BJ (cell line): ENCODE results near the gene FAM168A. TPM values are rescaled to one million over a fixed set of nuclear protein-coding genes. Genes with fewer than 3 reads are reported as not detected.
A peak's percentile ranks its signal among the peaks of the same experiment; 100 is the strongest.

Experiments used
- CTCF ChIA-PET: fragments of 350-600 bp; formaldehyde crosslinking; extraction: SDS; loops from one replicate; lab custom pipeline; 2021; ENCODE audit warnings: antibody characterized with exemption, inconsistent platforms; lab: Yijun Ruan, JAX
- POLR2A ChIA-PET: fragments of 300-600 bp; sonication (Branson Sonifier 250); formaldehyde crosslinking; extraction: SDS; loops from one replicate; lab custom pipeline; 2021; ENCODE audit warnings: antibody characterized with exemption; lab: Charles Lee
- DNase-seq: peaks from one replicate; pipeline ENCODE4 v3.0.0-alpha.2; 2011; ENCODE audit warnings: low read depth
- H3K27me3 ChIP-seq: 2 replicates; pipeline ENCODE4 v1.6.0; 2011; ENCODE audit warnings: low read length; ENCODE audit not compliant: control insufficient read depth, insufficient read depth
- H3K36me3 ChIP-seq: 2 replicates; pipeline ENCODE4 v1.5.1; 2011; ENCODE audit warnings: low read length; ENCODE audit not compliant: control insufficient read depth, insufficient read depth
- H3K4me3 ChIP-seq: 2 replicates; pipeline ENCODE4 v1.5.1; 2011; ENCODE audit warnings: low read depth, mild to moderate bottlenecking, control low read depth, low read length
- polyA minus RNA-seq: library from RNA; depleted of rRNA, polyadenylated mRNA; stranded (reverse); fragments of >200 nt; gene quantifications from 2 replicates; pipeline ENCODE4 v1.2.3, GENCODE V29; 2011; rRNA and poly(A)+ RNA removed
- polyA plus RNA-seq: library from polyadenylated mRNA; depleted of rRNA; stranded (reverse); fragments of >200 nt; gene quantifications from 2 replicates; pipeline ENCODE4 v1.2.3, GENCODE V29; 2011; rRNA removed
- TF ChIP-seq, protein P1 (sequence below): IDR thresholded peaks from 2 replicates; pipeline ENCODE4 v1.5.1; 2011; ENCODE audit warnings: low read depth, mild to moderate bottlenecking, control low read depth, inconsistent platforms, low read length, moderate library complexity; ENCODE audit not compliant: insufficient read depth

FAM168A gene, protein sequence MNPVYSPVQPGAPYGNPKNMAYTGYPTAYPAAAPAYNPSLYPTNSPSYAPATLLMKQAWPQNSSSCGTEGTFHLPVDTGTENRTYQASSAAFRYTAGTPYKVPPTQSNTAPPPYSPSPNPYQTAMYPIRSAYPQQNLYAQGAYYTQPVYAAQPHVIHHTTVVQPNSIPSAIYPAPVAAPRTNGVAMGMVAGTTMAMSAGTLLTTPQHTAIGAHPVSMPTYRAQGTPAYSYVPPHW
- polyA plus RNA-seq: 18.0 and 19.1 TPM in 2 replicates
- 37.7 and 40.5 TPM in 2 replicates for polyA minus RNA-seq

DNA sequence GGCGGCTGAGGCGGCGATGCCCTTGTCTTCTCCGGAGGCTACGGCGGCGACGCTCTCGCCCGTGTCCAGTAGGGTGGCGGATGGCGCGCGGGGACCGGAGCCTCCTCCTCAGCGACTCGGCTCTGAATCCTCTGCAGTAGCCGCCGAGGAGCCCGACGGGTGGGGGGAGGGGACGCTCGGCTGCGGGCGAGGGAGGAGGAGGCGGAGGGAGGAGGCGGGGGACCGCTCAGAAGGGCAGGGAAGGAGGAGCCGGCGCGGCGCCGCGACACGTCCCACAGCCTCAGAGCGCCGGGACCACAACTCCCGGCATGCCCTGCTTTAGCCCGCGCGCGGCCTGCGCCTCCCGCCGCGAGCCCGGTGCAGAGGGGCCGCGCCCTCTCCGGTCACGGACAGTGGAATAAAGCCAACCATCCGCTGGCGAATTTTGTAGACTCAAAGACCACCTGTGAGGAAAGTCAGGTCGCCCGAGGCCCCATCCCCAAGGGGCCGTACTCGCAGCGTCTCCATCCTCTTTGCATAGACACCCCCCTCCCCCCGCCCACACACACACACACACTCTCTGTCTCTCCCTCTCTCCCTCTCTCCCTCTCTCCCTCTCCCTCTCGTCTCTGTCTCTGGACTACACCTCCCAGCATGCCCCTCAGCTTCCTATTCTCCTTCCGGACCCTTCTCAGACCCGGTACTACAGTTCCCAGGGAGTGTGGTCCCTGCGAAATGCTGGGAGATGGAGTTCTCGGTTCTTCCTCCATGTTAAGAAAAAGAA lies at the start of gene FAM168A:
Gene FAM168A, minus strand, starts transcription at position 157 of the 763 bp plus-strand sequence. CDS start 129,638 bp downstream, outside the sequence.
- DNase-seq: peak; percentile 85
- Histone ChIP-seq H3K27me3 (no peaks in the 10 kb centered on the region), H3K36me3 (no peaks in the 10 kb centered on the region), H3K4me3 (peak within 1 kb of the TSS; percentile 96)
- ChIA-PET CTCF (interaction anchor here (0.7 to 1.6 kb wide), 6 partner anchors 27 to 247 kb away, joined by 3 to 5 read pairs (median 4); no protein-coding TSS in a partner anchor), POLR2A (no interaction called here)
- TF ChIP-seq, protein P1, sequence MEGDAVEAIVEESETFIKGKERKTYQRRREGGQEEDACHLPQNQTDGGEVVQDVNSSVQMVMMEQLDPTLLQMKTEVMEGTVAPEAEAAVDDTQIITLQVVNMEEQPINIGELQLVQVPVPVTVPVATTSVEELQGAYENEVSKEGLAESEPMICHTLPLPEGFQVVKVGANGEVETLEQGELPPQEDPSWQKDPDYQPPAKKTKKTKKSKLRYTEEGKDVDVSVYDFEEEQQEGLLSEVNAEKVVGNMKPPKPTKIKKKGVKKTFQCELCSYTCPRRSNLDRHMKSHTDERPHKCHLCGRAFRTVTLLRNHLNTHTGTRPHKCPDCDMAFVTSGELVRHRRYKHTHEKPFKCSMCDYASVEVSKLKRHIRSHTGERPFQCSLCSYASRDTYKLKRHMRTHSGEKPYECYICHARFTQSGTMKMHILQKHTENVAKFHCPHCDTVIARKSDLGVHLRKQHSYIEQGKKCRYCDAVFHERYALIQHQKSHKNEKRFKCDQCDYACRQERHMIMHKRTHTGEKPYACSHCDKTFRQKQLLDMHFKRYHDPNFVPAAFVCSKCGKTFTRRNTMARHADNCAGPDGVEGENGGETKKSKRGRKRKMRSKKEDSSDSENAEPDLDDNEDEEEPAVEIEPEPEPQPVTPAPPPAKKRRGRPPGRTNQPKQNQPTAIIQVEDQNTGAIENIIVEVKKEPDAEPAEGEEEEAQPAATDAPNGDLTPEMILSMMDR: no peak; the same call in 1 of the 2 replicates

DNA sequence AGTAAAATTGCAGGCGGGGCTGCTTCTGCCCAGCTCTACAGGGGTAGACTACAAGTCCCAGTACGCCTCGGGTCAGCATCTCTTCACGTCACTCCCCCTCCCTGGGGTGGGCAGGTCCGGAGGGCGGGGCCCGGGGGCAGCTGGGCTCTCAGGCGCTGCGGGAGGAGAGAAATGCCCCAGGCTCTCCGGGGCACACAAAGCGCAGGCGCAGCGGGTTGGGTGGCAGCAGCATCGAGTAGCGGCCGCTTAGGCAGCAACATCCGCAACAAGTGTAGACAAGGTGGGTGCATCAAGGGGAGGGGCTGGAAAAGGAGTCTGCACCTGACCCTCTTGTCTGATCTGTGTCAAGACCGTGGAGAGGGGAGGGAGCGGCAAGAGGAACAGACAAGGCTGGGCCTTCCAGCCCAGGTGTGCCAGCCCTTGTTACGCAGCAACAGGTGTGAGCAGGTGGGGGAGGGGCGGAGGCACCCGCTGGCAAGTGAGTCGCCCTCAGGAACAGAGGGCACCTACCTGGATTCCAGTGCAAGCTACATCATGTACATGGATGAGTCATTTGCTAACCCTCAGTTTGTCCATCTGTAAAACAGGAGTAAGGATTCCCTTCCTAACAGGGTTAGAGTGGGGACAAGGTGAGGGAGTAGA lies 49.7 kb upstream of the FAM168A start:
- peak; percentile 30 for DNase-seq
- peaks cover 15% of the 10 kb centered on the region for H3K27me3 ChIP-seq
- H3K36me3 ChIP-seq: no peaks in the 10 kb centered on the region
- ChIA-PET CTCF (interaction anchor here (1.1 to 6.3 kb wide), 5 partner anchors 11 to 233 kb away, joined by 3 to 66 read pairs (median 3); no protein-coding TSS in a partner anchor), POLR2A (no interaction called here)
- H3K4me3 ChIP-seq: peak overlapping the region; percentile 9; the same call in 1 of the 2 replicates
- TF ChIP-seq, protein P1: no peak

DNA sequence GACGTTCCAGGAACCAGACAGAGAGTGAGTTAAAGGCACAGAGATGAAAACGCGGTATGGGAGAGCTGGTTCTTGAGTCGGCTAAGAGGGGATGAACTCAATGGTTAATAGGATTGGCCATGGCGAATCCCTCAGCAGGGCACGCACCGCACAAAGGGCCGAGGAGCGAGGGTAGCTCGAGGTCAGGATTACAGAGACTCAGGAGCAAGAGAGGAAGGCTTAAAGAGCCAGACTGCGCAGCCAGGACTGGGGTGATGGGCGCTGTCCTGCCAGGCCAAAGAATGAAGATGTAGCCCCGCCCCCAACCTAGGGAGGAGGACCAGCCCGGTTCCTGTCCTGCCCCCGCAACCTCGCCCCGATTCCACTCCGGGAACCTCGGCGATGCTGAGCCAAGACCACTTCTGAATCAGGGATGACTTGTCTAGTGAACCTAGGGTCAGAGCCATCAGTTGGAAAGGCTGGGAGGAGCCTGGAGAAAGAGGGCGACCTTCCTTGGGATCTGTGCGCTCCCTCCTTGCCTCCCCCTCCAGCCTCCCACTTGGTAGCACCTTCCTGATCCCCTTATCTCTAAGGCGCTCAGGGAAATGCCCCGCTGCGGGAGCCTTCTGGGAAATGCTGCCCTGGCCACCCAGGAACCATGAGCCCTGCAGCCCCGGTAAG lies 48.2 kb upstream of the FAM168A start, which contains the start of gene PLEKHB1:
Gene PLEKHB1, plus strand, starts transcription at position 610 of the 660 bp plus-strand sequence. Its CDS starts 28 bp downstream, at position 638.
- TF ChIP-seq, protein P1: no peak
- H3K4me3 ChIP-seq: no peak within 1 kb of the TSS
- ChIA-PET POLR2A (no interaction called here), CTCF (interaction anchor here (1.0 to 6.3 kb wide), 5 partner anchors 9 to 167 kb away, joined by 3 to 66 read pairs (median 5); no protein-coding TSS in a partner anchor)
- peaks cover 11% of the 10 kb centered on the region for H3K27me3 ChIP-seq
- H3K36me3 ChIP-seq: no peaks in the 10 kb centered on the region
- no peak for DNase-seq

DNA sequence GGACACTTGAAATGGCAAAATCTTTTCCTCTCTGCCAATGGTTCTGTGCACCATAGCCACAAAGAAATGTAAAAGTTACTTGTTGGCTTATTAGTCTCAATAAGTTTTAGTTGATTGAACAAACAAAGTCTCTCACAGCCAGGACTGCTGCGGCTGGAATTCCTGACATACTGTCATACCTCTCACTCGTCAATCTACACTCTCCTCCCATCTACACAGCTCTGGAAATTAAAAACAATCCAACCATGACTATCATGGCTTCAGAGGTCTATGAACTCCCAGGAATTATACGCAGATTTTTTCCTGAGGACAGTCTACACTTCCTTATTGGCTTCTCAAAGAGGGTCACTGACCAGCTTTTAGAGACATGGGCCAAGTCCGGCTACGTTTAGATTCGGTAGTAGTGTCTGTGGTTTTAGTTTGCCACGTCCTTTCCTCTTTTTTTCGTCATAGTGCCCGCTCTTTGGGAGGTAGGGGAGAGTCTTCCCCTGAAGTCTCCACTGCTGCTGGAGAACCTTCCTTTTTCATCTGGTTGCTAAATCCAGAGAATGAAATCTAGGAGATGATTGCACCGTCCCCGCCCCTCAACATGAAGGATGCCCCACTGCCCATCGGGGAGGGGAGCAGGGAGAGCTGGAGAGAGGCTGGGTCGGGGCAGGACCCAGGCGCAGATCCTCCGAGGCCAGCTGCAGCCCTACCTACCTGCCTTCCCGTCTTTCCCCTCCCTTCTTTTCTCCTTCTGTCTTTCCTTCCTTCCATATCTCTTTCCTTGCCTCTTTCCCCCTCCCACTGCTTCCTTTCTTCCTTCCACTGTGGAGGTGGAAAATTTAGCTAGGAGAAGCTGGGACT lies 47.4 kb upstream of the FAM168A start:
- POLR2A ChIA-PET: no interaction called here
- TF ChIP-seq, protein P1: no peak
- peaks cover 9% of the 10 kb centered on the region for H3K27me3 ChIP-seq
- no peak overlapping the region for H3K4me3 ChIP-seq
- DNase-seq: no peak
- no peaks in the 10 kb centered on the region for H3K36me3 ChIP-seq
- CTCF ChIA-PET: interaction anchor here (1.0 to 6.3 kb wide), 3 partner anchors 16 to 166 kb away, joined by 3 to 66 read pairs (median 5); no protein-coding TSS in a partner anchor
